ENCODE results near the gene PPFIA4.

Gene PPFIA4

DNA sequence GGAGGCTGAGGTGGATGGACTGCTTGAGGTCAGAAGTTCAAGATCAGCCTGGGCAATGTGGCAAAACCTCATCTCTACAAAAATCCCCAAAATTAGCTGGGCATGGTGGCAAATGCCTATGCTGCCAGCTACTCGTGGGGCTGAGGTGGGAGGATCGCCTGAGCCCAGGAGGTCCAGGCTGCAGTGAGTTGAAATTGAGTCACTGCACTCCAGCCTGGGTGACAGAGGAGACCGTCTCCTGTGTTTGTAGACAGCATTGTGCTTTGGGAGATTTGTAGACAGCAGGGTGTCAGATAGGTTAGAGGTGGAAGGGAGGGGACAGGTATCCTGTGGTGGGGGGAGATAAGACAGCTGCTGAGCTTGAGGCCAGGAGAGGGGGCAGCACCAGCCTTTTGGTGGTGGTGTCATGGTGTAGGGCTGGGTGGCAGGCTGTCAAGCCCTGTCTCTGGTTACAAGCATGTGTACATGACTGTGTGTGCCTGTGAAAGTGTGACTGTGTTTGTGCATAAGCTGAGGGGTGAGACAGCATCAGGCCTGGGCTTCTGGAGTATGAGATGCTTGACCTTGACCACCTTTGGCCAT, 15.2 kb downstream of the PPFIA4 start:
- TF ChIP-seq, protein P1, sequence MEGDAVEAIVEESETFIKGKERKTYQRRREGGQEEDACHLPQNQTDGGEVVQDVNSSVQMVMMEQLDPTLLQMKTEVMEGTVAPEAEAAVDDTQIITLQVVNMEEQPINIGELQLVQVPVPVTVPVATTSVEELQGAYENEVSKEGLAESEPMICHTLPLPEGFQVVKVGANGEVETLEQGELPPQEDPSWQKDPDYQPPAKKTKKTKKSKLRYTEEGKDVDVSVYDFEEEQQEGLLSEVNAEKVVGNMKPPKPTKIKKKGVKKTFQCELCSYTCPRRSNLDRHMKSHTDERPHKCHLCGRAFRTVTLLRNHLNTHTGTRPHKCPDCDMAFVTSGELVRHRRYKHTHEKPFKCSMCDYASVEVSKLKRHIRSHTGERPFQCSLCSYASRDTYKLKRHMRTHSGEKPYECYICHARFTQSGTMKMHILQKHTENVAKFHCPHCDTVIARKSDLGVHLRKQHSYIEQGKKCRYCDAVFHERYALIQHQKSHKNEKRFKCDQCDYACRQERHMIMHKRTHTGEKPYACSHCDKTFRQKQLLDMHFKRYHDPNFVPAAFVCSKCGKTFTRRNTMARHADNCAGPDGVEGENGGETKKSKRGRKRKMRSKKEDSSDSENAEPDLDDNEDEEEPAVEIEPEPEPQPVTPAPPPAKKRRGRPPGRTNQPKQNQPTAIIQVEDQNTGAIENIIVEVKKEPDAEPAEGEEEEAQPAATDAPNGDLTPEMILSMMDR (IDR thresholded peaks at IDR 0.05; ENCODE audit: control insufficient read depth, extremely low read depth, insufficient read depth) = no peak
- DNase-seq (ENCODE audit: low read depth) = no peak

DNA sequence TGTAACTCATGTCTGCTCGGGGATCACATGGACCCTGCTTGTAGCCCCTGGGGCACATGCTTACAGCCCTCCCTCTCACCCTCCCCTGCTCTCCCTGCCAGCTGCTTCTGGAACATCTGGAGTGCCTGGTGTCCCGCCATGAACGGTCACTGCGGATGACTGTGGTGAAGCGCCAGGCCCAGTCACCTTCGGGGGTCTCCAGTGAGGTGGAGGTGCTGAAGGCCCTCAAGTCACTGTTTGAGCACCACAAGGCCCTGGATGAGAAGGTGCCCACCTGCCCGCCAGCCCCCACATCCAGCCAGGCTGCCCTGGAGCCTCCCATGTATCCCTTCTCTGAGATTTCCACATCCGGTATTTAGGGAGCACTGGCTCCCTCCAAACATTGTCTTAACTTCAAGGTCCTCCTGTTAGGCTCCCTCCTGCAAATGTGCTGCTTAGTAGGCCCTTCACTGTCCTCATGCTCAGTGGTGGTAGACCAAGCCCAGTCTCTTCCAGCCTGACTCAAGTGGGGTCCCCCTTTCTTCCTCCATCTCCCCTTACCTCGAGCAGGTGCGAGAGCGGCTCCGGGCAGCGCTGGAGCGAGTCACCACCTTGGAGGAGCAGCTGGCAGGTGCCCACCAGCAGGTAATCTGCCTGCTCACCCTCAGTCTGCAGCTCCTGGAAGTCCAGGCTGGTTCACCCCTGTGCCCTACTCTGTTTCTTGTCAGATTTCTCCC, 17.7 kb downstream of the PPFIA4 start:
- DNase-seq (ENCODE audit: low read depth) = no peak
- no peak overlapping the region for H3K4me3 ChIP-seq (ENCODE audit: low read depth, low read length)
- TF ChIP-seq, protein P1 (IDR thresholded peaks at IDR 0.05; ENCODE audit: control insufficient read depth, extremely low read depth, insufficient read depth) = no peak

More for the DNA sequence above, 15.2 kb downstream of the PPFIA4 start:
- H3K4me3 ChIP-seq (ENCODE audit: low read depth, low read length) = no peak overlapping the region

DNA sequence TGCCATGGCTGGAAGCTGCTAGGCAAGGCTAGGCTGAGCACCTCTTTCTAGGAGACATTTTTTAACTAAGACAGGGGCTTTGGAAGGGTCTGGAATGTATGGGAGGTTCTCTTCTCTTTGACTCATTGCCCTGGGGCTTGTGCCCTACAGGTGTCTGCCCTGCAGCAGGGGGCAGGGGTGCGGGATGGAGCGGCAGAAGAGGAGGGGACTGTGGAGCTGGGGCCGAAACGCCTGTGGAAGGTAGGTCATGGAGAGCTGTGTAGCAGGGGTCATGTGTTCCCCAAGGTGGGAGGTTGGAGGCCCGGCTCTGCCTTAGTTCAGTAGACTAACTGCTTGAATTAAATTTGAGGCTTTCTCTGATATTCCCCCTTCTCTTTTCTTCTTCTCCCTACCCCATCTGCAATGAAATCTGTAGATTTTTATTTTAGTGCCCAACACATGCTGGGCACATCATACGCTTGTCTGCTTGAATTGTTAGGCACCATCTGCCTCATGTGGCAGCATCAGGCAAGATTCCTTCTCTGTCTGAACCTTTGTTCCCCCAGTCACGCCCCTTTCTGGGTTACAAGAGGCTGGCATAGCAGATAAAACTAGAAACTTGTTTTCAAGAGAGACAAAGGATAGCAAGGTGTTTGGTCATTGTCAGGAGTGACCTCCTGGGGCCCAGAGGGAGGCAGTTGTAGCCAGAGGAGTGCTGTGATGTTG, 18.4 kb downstream of the PPFIA4 start:
- TF ChIP-seq, protein P1 (IDR thresholded peaks at IDR 0.05; ENCODE audit: control insufficient read depth, extremely low read depth, insufficient read depth) = no peak
- no peak overlapping the region for H3K4me3 ChIP-seq (ENCODE audit: low read depth, low read length)
- no peak for DNase-seq (ENCODE audit: low read depth)

DNA sequence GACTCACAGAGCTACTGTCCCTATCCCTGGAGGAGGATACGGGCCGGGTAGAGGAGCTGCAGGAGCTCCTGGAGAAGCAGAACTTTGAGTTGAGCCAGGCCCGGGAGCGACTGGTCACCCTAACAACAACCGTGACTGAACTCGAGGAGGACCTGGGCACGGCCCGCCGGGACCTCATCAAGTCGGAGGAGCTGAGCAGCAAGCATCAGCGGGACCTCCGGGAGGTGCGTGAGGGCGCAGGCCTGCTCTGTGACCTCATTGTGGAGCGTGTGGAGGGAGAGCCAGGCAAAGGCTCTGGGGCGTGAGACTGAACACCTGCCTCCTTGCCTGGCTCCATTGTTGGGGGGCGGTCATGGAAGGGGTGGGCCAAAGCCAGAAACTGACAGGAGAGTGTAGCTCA, 19.0 kb downstream of the PPFIA4 start:
- TF ChIP-seq, protein P1 (IDR thresholded peaks at IDR 0.05; ENCODE audit: control insufficient read depth, extremely low read depth, insufficient read depth) = no peak
- DNase-seq (ENCODE audit: low read depth) = no peak
- H3K4me3 ChIP-seq (ENCODE audit: low read depth, low read length) = no peak overlapping the region

DNA sequence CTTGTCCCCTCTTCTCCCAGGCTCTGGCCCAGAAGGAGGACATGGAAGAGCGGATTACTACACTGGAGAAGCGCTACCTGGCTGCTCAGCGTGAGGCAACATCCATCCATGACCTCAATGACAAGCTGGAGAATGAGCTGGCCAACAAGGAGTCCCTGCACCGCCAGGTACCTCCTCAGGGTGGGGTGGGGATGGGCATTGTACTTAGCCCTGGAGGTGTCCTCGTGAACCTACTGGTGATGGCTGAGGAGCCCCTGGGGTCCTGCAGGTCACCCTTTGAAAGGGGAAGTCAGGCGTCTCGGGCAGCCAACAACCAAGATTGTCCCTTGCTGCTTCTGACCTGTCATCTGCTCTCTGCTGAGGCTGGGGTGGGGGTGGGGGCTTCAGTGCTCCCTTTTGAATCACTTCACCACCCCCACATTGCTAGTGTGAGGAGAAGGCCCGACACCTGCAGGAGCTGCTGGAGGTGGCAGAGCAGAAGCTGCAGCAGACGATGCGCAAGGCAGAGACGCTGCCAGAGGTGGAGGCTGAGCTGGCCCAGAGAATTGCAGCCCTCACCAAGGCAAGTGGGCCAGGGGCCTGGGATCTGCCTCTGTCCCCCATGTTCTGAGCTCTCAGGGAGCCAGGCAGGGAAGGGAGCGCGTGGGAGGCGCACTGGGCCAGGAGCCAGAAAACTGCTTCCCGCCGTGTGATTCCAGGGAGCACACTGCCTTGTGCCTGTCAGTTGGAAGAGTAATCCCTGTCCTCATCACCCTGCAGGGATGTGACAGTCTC, 19.7 kb downstream of the PPFIA4 start:
- TF ChIP-seq, protein P1 (IDR thresholded peaks at IDR 0.05; ENCODE audit: control insufficient read depth, extremely low read depth, insufficient read depth) = no peak
- H3K4me3 ChIP-seq (ENCODE audit: low read depth, low read length) = no peak overlapping the region
- no peak for DNase-seq (ENCODE audit: low read depth)

DNA sequence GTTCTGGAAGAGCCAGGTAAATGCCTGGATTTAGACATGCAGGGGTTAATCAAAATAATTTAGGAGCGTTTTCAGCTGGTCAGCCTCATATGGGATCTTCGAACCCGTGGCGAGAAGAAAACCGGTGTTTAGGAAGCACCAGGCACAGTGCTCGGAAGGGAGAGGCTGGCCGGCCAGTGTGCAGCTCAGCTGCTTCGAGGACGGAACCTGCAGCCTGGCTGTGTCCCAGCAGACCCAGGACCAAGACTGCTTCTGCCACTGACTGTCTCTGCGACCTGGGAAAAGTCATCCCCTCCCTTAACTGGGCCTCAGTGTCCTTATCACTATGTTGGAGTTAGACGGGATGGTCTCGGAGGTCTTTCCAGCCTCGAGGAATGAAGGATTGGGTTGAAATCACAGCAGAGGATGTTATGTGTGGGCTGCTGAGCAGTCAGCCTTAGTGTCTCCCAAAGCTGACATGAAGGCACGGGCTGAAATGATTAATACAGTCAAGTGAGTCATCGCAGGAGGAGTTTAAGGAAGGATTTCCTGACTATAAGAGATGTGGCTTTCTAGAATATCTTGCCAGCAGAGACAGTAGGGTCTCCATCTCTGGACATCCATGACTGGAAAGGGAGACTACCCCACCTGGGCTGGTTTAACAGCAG, 20.8 kb downstream of the PPFIA4 start:
- no peak overlapping the region for H3K4me3 ChIP-seq (ENCODE audit: low read depth, low read length)
- DNase-seq (ENCODE audit: low read depth) = no peak
- TF ChIP-seq, protein P1 (IDR thresholded peaks at IDR 0.05; ENCODE audit: control insufficient read depth, extremely low read depth, insufficient read depth) = no peak

Data from LNCaP clone FGC (cell line).